HCT116 (cell line): ENCODE results near the gene BCL11A. TPM values are rescaled to one million over a fixed set of nuclear protein-coding genes. Genes with fewer than 3 reads are reported as not detected.

Experiments used
- ATAC-seq: fragments of 200-7000 bp; cut with Tn5 transposase; 2 replicates; pipeline ENCODE4 v1.9.1; 2020; ENCODE audit warnings: mild to moderate bottlenecking, moderate library complexity
- BruUV-seq: library from RNA; stranded (reverse); fragments of 400-500 nt; replicated peaks from 2 replicates; lab custom pipeline; 2021; lab: Mats Ljungman, UMichigan
- CTCF ChIA-PET: fragments of 300-600 bp; sonication (Branson Sonifier 250); formaldehyde crosslinking; loops from one replicate; lab custom pipeline; 2021; ENCODE audit warnings: antibody characterized with exemption; lab: Charles Lee
- POLR2A ChIA-PET: fragments of 300-600, 350-600 bp; sonication (Branson Sonifier 250); formaldehyde crosslinking; loops from one replicate; lab custom pipeline; 2021; ENCODE audit warnings: antibody characterized with exemption; lab: Charles Lee
- RAD21 ChIA-PET, 2 experiments: fragments of 300-600 bp; sonication (Branson Sonifier 250); formaldehyde crosslinking; loops; one replicate each; lab custom pipeline; 2023; ENCODE audit warnings: low total read pairs in 2 of 2; ENCODE audit not compliant: uncharacterized antibody in 2 of 2, unreplicated experiment in 2 of 2, low non-redundant PET in 1 of 2; lab: Charles Lee
- DNase-seq: peaks from one replicate; pipeline ENCODE4 v3.0.0-alpha.2; 2010; ENCODE audit warnings: low read depth, low spot score
- H2AFZ ChIP-seq: fragments of 200-600 bp; shearing (Covaris generic), sonication (generic); 2 replicates; pipeline ENCODE4 v1.6.1; 2017; ENCODE audit warnings: low read depth, mixed run types, mixed read lengths, antibody characterized with exemption, low read length; ENCODE audit not compliant: poor library complexity, severe bottlenecking
- H3K27ac ChIP-seq: 2 replicates; pipeline ENCODE4 v1.5.1; 2012; ENCODE audit warnings: low read depth, low read length
- H3K27me3 ChIP-seq: fragments of 200-600 bp; sonication (generic); 2 replicates; pipeline ENCODE4 v1.6.1; 2016; ENCODE audit warnings: mixed run types, low read length, mixed read lengths; ENCODE audit not compliant: insufficient read depth
- H3K36me3 ChIP-seq, 2 experiments: fragments of 200-500 bp in 1 of 2; fragments of 200-600 bp in 1 of 2; sonication (Bioruptor generic) in 1 of 2; sonication (generic) in 1 of 2; 2 replicates each; pipeline versions ENCODE4 v1.5.1 to v1.6.1; 2014 to 2016; ENCODE audit warnings: low read length in 2 of 2, inconsistent platforms in 1 of 2, mixed read lengths in 1 of 2, mixed run types in 1 of 2; ENCODE audit not compliant: insufficient read depth in 2 of 2, control insufficient read depth in 1 of 2
- H3K4me1 ChIP-seq, 2 experiments: fragments of 200-600 bp in 1 of 2; sonication (generic) in 1 of 2; 2 replicates each; pipeline versions ENCODE4 v1.5.1 to v1.6.1; 2012 to 2017; ENCODE audit warnings: low read length in 2 of 2, inconsistent platforms in 1 of 2, mild to moderate bottlenecking in 1 of 2, mixed read lengths in 1 of 2, mixed run types in 1 of 2, moderate library complexity in 1 of 2; ENCODE audit not compliant: insufficient read depth in 2 of 2, control insufficient read depth in 1 of 2
- H3K4me2 ChIP-seq: fragments of 200-600 bp; sonication (generic); 2 replicates; pipeline ENCODE4 v1.6.1; 2017; ENCODE audit warnings: mixed run types, low read length, mixed read lengths
- H3K4me3 ChIP-seq, 2 experiments: fragments of 200-600 bp in 1 of 2; sonication (generic) in 1 of 2; replicated peaks in 1 of 2; 2 replicates each; pipeline ENCODE4 v1.5.1; 2011 to 2016; ENCODE audit warnings: low read length in 2 of 2, control low read depth in 1 of 2, low read depth in 1 of 2, mild to moderate bottlenecking in 1 of 2, mixed read lengths in 1 of 2, mixed run types in 1 of 2
- H3K79me2 ChIP-seq: fragments of 200-600 bp; sonication (generic); 2 replicates; pipeline ENCODE4 v1.6.1; 2017; ENCODE audit warnings: mild to moderate bottlenecking, mixed run types, low read length, moderate library complexity, mixed read lengths; ENCODE audit not compliant: insufficient read depth
- H3K9ac ChIP-seq: fragments of 200-600 bp; sonication (generic); 2 replicates; pipeline ENCODE4 v1.6.1; 2016; ENCODE audit warnings: low read length, mixed read lengths
- H3K9me2 ChIP-seq: fragments of 200-600 bp; sonication (generic), shearing (Covaris generic); 2 replicates; pipeline ENCODE4 v1.6.1; 2017; ENCODE audit warnings: mixed run types, mild to moderate bottlenecking, moderate library complexity; ENCODE audit not compliant: insufficient read depth
- H3K9me3 ChIP-seq, 2 experiments: fragments of 200-500 bp in 1 of 2; fragments of 200-600 bp in 1 of 2; sonication (Bioruptor generic) in 1 of 2; sonication (generic) in 1 of 2; 2 replicates each; pipeline ENCODE4 v1.6.1; 2014 to 2017; ENCODE audit warnings: low read length in 2 of 2, mixed read lengths in 2 of 2, inconsistent platforms in 1 of 2, low read depth in 1 of 2, mild to moderate bottlenecking in 1 of 2, mixed run types in 1 of 2, moderate library complexity in 1 of 2; ENCODE audit not compliant: control insufficient read depth in 1 of 2, insufficient read depth in 1 of 2
- H4K20me1 ChIP-seq: fragments of 200-600 bp; sonication (generic), shearing (Covaris generic); 2 replicates; pipeline ENCODE4 v1.6.1; 2017; ENCODE audit warnings: mixed run types, mild to moderate bottlenecking, moderate library complexity; ENCODE audit not compliant: insufficient read depth
- CBX3 ChIP-seq: IDR thresholded peaks from 2 replicates; pipeline ENCODE4 v1.6.1; 2012; ENCODE audit warnings: low read depth
- EZH2 ChIP-seq: fragments of 200-600 bp; sonication (generic); IDR thresholded peaks from 2 replicates; pipeline ENCODE4 v1.6.1; 2017; ENCODE audit warnings: antibody characterized with exemption, mixed run types
- POLR2AphosphoS5 ChIP-seq: IDR thresholded peaks from 2 replicates; pipeline ENCODE4 v1.6.1; 2011; ENCODE audit warnings: mild to moderate bottlenecking, low read depth, low read length, moderate library complexity
- REST ChIP-seq: IDR thresholded peaks from 2 replicates; pipeline ENCODE4 v1.6.1; 2012; ENCODE audit warnings: low read depth
- ZBTB33 ChIP-seq: IDR thresholded peaks from 2 replicates; pipeline ENCODE4 v1.6.1; 2011; ENCODE audit warnings: mild to moderate bottlenecking, low read length, moderate library complexity; ENCODE audit not compliant: insufficient replicate concordance; ENCODE audit errors: extremely low read depth
- ZFX ChIP-seq: fragments of 450-650 bp; IDR thresholded peaks from 2 replicates; pipeline ENCODE4 v1.6.1; 2017
- intact Hi-C: fragments of 100-400 bp; cut with micrococcal nuclease; formaldehyde crosslinking; loops from 2 replicates; pipeline ENCODE4 v1.10.0; 2022
- total RNA-seq: library from RNA; stranded (reverse); gene quantifications from one replicate; pipeline ENCODE4 v1.2.1, GENCODE V29; 2021; ENCODE audit not compliant: unreplicated experiment
- TF ChIP-seq, protein P1 (sequence below), 3 experiments: fragments of 200-600 bp in 1 of 3; sonication (generic) in 1 of 3; IDR thresholded peaks in 2 of 3; conservative IDR thresholded peaks in 1 of 3; 2 replicates each; pipeline ENCODE4 v1.5.1; 2012 to 2017; ENCODE audit warnings: low read depth in 2 of 3, low read length in 2 of 3, antibody characterized with exemption in 1 of 3, borderline replicate concordance in 1 of 3, control low read depth in 1 of 3, mild to moderate bottlenecking in 1 of 3, mixed read lengths in 1 of 3, mixed run types in 1 of 3, moderate library complexity in 1 of 3; ENCODE audit not compliant: insufficient read depth in 1 of 3
- TF ChIP-seq, protein P2 (sequence below): IDR thresholded peaks from 2 replicates; pipeline ENCODE4 v1.6.1; 2012

The BCL11A gene
- total RNA-seq, 1 experiment from 2014 or later = 0.71 TPM

GRCh38 chr2:60447943-60448342 is 105.5 kb downstream of the BCL11A start:
- BruUV-seq = no TSS peak
- Histone ChIP-seq H3K9me2 (no peaks in the 10 kb centered on the region), H2AFZ (no peak overlapping the region), H3K4me2 (no peak overlapping the region), H3K79me2 (no peaks in the 10 kb centered on the region), H3K9ac (no peak overlapping the region), H4K20me1 (no peaks in the 10 kb centered on the region), H3K27ac (no peak overlapping the region), H3K9me3 (no peaks in the 10 kb centered on the region), H3K4me3 (no peak overlapping the region), H3K36me3 (no peaks in the 10 kb centered on the region), H3K27me3 (0 out of 2 replicates have a peak, but pooled peaks cover 3% of the 10 kb centered on the region), H3K4me1 (no peaks in the 10 kb centered on the region)
- no peak for DNase-seq
- RAD21 ChIA-PET = no interaction called here
- POLR2A ChIA-PET = no interaction called here
- intact Hi-C loops = no loop called here
- TF ChIP-seq ZFX (no peak), ZBTB33 (no peak), POLR2AphosphoS5 (no peak)
- no peak for ATAC-seq
- CTCF ChIA-PET = interaction anchor here (0.8 kb wide), 1 partner anchor 8 kb away, joined by 4 read pairs; no protein-coding TSS in a partner anchor

GRCh38 chr2:60446413-60447267 is 106.8 kb downstream of the BCL11A start:
- ATAC-seq (no peak), DNase-seq (no peak)
- TF ChIP-seq REST = no peak
- TF ChIP-seq, protein P1, sequence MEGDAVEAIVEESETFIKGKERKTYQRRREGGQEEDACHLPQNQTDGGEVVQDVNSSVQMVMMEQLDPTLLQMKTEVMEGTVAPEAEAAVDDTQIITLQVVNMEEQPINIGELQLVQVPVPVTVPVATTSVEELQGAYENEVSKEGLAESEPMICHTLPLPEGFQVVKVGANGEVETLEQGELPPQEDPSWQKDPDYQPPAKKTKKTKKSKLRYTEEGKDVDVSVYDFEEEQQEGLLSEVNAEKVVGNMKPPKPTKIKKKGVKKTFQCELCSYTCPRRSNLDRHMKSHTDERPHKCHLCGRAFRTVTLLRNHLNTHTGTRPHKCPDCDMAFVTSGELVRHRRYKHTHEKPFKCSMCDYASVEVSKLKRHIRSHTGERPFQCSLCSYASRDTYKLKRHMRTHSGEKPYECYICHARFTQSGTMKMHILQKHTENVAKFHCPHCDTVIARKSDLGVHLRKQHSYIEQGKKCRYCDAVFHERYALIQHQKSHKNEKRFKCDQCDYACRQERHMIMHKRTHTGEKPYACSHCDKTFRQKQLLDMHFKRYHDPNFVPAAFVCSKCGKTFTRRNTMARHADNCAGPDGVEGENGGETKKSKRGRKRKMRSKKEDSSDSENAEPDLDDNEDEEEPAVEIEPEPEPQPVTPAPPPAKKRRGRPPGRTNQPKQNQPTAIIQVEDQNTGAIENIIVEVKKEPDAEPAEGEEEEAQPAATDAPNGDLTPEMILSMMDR (IDR thresholded peaks at IDR 0.05 in 2 of 3, conservative IDR thresholded peaks at IDR 0.05 in 1 of 3; ENCODE audit: borderline replicate concordance in 1 of 3, insufficient read depth in 1 of 3, low read depth in 2 of 3, low read length in 2 of 3) = no peak
- TF ChIP-seq, protein P2, sequence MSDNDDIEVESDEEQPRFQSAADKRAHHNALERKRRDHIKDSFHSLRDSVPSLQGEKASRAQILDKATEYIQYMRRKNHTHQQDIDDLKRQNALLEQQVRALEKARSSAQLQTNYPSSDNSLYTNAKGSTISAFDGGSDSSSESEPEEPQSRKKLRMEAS = no peak
- TF ChIP-seq EZH2 = no peak
- TF ChIP-seq CBX3 = no peak
- TF ChIP-seq POLR2AphosphoS5 = no peak
- CTCF ChIA-PET = no interaction called here
- RAD21 ChIA-PET = no interaction called here
- no peak overlapping the region for H2AFZ ChIP-seq
- no peak overlapping the region for H3K27ac ChIP-seq
- no peaks in the 10 kb centered on the region for H3K79me2 ChIP-seq
- 0 out of 2 replicates have a peak, but pooled peaks cover 3% of the 10 kb centered on the region for H3K27me3 ChIP-seq
- H3K9ac ChIP-seq = no peak overlapping the region
- POLR2A ChIA-PET = no interaction called here
- H3K4me2 ChIP-seq = no peak overlapping the region
- no peaks in the 10 kb centered on the region for H3K9me3 ChIP-seq
- H3K4me1 ChIP-seq = no peaks in the 10 kb centered on the region
- no peaks in the 10 kb centered on the region for H3K36me3 ChIP-seq
- H4K20me1 ChIP-seq = no peaks in the 10 kb centered on the region
- no peaks in the 10 kb centered on the region for H3K9me2 ChIP-seq
- intact Hi-C loops = no loop called here
- H3K4me3 ChIP-seq = no peak overlapping the region
- BruUV-seq = no TSS peak
